Measurements from ENCODE around the gene DNAJB6.
"Not testable (repeated sequence)": the region's sequence is repeated elsewhere in the genome, so short reads cannot be mapped to it uniquely, and the experiment has no call there.

The DNAJB6 gene

GRCh38 chr7:157444011-157444842, 107.4 kb downstream of the DNAJB6 start:
- DNase-seq = no peak

GRCh38 chr7:157444843-157445135, 108.0 kb downstream of the DNAJB6 start:
- DNase-seq = no peak

GRCh38 chr7:157445246-157445955, 108.6 kb downstream of the DNAJB6 start:
- DNase-seq = no peak

- no peak for DNase-seq
These were observed 109.1 kb downstream of the DNAJB6 start for GRCh38 chr7:157445956-157446295.

- DNase-seq = no peak
These were observed 109.5 kb downstream of the DNAJB6 start for GRCh38 chr7:157446322-157446721.

GRCh38 chr7:157454003-157454402, 117.2 kb downstream of the DNAJB6 start:
- DNase-seq = not testable (repeated sequence)

GRCh38 chr7:157457355-157458253, 120.8 kb downstream of the DNAJB6 start:
- DNase-seq = no peak

GRCh38 chr7:157458254-157458633, 121.4 kb downstream of the DNAJB6 start:
- DNase-seq = no peak

GRCh38 chr7:157459966-157460365, 123.2 kb downstream of the DNAJB6 start:
- no peak for DNase-seq

GRCh38 chr7:157460721-157461120, 123.9 kb downstream of the DNAJB6 start:
- DNase-seq = no peak

GRCh38 chr7:157461573-157462418, 125.0 kb downstream of the DNAJB6 start:
- no peak for DNase-seq

- no peak for DNase-seq
These were observed 125.6 kb downstream of the DNAJB6 start for GRCh38 chr7:157462419-157462771.

GRCh38 chr7:157462840-157463239, 126.0 kb downstream of the DNAJB6 start:
- no peak for DNase-seq

GRCh38 chr7:157463245-157463644, 126.4 kb downstream of the DNAJB6 start:
- DNase-seq = no peak

GRCh38 chr7:157464111-157464970, 127.5 kb downstream of the DNAJB6 start:
- no peak for DNase-seq

- DNase-seq = no peak
These were observed 128.4 kb downstream of the DNAJB6 start for GRCh38 chr7:157464971-157465886.

GRCh38 chr7:157465891-157466866, 129.4 kb downstream of the DNAJB6 start:
- no peak for DNase-seq

GRCh38 chr7:157466867-157467261, 130.1 kb downstream of the DNAJB6 start:
- no peak for DNase-seq

All from GOT3 (cell line).